ENCODE data around the gene SRRD.

Gene SRRD

GRCh38 chr22:26453812-26454500 lies 29.7 kb upstream of the SRRD start:
- DNase-seq (ENCODE audit: low read depth) = no peak

- DNase-seq (ENCODE audit: low read depth) = no peak
Measured at GRCh38 chr22:26457661-26458272, 25.9 kb upstream of the SRRD start.

GRCh38 chr22:26460202-26460601 lies 23.5 kb upstream of the SRRD start:
- no peak for DNase-seq (ENCODE audit: low read depth)

GRCh38 chr22:26461188-26461810 lies 22.4 kb upstream of the SRRD start:
- peak; percentile 28 for DNase-seq (ENCODE audit: low read depth)

- DNase-seq (ENCODE audit: low read depth) = no peak
Measured at GRCh38 chr22:26462051-26462450, 21.6 kb upstream of the SRRD start.

- DNase-seq (ENCODE audit: low read depth) = no peak
Measured at GRCh38 chr22:26462641-26463040, 21.0 kb upstream of the SRRD start.

GRCh38 chr22:26463101-26463661 lies 20.5 kb upstream of the SRRD start:
- DNase-seq (ENCODE audit: low read depth) = no peak

GRCh38 chr22:26463688-26464087 lies 20.0 kb upstream of the SRRD start:
- DNase-seq (ENCODE audit: low read depth) = no peak

- DNase-seq (ENCODE audit: low read depth) = no peak
Measured at GRCh38 chr22:26464312-26464711, 19.4 kb upstream of the SRRD start.

GRCh38 chr22:26466196-26466595 lies 17.5 kb upstream of the SRRD start:
- no peak for DNase-seq (ENCODE audit: low read depth)

- DNase-seq (ENCODE audit: low read depth) = no peak
Measured at GRCh38 chr22:26470807-26471206, 12.9 kb upstream of the SRRD start.

- no peak for DNase-seq (ENCODE audit: low read depth)
Measured at GRCh38 chr22:26471522-26471921, 12.2 kb upstream of the SRRD start.

GRCh38 chr22:26474682-26475081 lies 9.0 kb upstream of the SRRD start:
- DNase-seq (ENCODE audit: low read depth) = no peak

GRCh38 chr22:26476705-26477340 lies 6.9 kb upstream of the SRRD start:
- no peak for DNase-seq (ENCODE audit: low read depth)

- DNase-seq (ENCODE audit: low read depth) = no peak
Measured at GRCh38 chr22:26477341-26477731, 6.3 kb upstream of the SRRD start.

GRCh38 chr22:26479043-26479791 lies 4.5 kb upstream of the SRRD start:
- DNase-seq (ENCODE audit: low read depth) = no peak

GRCh38 chr22:26479792-26480610 lies 3.7 kb upstream of the SRRD start:
- DNase-seq (ENCODE audit: low read depth) = no peak

- no peak for DNase-seq (ENCODE audit: low read depth)
Measured at GRCh38 chr22:26480611-26480932, 3.1 kb upstream of the SRRD start.

- DNase-seq (ENCODE audit: low read depth) = no peak
Measured at GRCh38 chr22:26481112-26481693, 2.5 kb upstream of the SRRD start.

GRCh38 chr22:26481694-26482093 lies 2.0 kb upstream of the SRRD start:
- DNase-seq (ENCODE audit: low read depth) = no peak

GRCh38 chr22:26482161-26482560 lies 1.5 kb upstream of the SRRD start:
- no peak for DNase-seq (ENCODE audit: low read depth)

All from stimulated activated CD8-positive, alpha-beta memory T cell treated with anti-CD3 and anti-CD28 coated beads, Interleukin-12 subunit alpha, Interleukin-12 subunit beta, amount 100 ng/mL, for 1 hour (primary cell).